Liver (tissue), 9 donors: ENCODE measurements around the gene PDK4. TPM values are rescaled to one million over a fixed set of nuclear protein-coding genes. Genes with fewer than 3 reads are reported as not detected.

Source experiments
- DNase-seq: peaks from one replicate; pipeline ENCODE4 v3.0.0-alpha.2; 2017; ENCODE audit warnings: low spot score
- H3K27ac ChIP-seq, 2 donors: one replicate each; pipeline ENCODE4 v1.7.0; 2013; ENCODE audit warnings: inconsistent platforms in 2 of 2, low read length in 2 of 2, control low read depth in 1 of 2, low read depth in 1 of 2, mild to moderate bottlenecking in 1 of 2
- H3K27me3 ChIP-seq, 4 donors: one replicate each; pipeline versions ENCODE4 v1.6.1 to v1.7.0; 2013; ENCODE audit warnings: low read length in 3 of 4, inconsistent platforms in 1 of 4, mild to moderate bottlenecking in 1 of 4, moderate library complexity in 1 of 4; ENCODE audit not compliant: control insufficient read depth in 4 of 4, insufficient read depth in 4 of 4
- H3K36me3 ChIP-seq, 4 donors: one replicate each; pipeline versions ENCODE4 v1.6.1 to v1.7.0; 2013; ENCODE audit warnings: low read length in 3 of 4, mild to moderate bottlenecking in 3 of 4, low read depth in 1 of 4, moderate library complexity in 1 of 4; ENCODE audit not compliant: control insufficient read depth in 4 of 4, insufficient read depth in 3 of 4
- H3K4me1 ChIP-seq, 4 donors: one replicate each; pipeline versions ENCODE4 v1.6.1 to v1.7.0; 2013; ENCODE audit warnings: low read length in 3 of 4, mild to moderate bottlenecking in 3 of 4, moderate library complexity in 1 of 4; ENCODE audit not compliant: control insufficient read depth in 4 of 4, insufficient read depth in 4 of 4
- H3K4me3 ChIP-seq, 3 donors: one replicate each; pipeline versions ENCODE4 v1.6.1 to v1.7.0; 2013; ENCODE audit warnings: low read length in 3 of 3, control low read depth in 1 of 3, low read depth in 1 of 3, mild to moderate bottlenecking in 1 of 3
- H3K9ac ChIP-seq, 2 donors: one replicate each; pipeline ENCODE4 v1.7.0; 2013; ENCODE audit warnings: low read length in 2 of 2, mild to moderate bottlenecking in 2 of 2, moderate library complexity in 2 of 2, control low read depth in 1 of 2, low read depth in 1 of 2
- H3K9me3 ChIP-seq, 4 donors: one replicate each; pipeline versions ENCODE4 v1.6.1 to v1.7.0; 2013; ENCODE audit warnings: low read length in 3 of 4; ENCODE audit not compliant: control insufficient read depth in 4 of 4
- ATF3 ChIP-seq: IDR thresholded peaks from 2 replicates; pipeline ENCODE4 v1.6.1; 2016; ENCODE audit warnings: antibody characterized with exemption
- EGR1 ChIP-seq, 2 donors: IDR thresholded peaks; 2 replicates each; pipeline ENCODE4 v1.6.1; 2016 to 2018; ENCODE audit warnings: antibody characterized with exemption in 2 of 2, low read depth in 2 of 2
- FOXA1 ChIP-seq: IDR thresholded peaks from 2 replicates; pipeline ENCODE4 v1.6.1; 2016; ENCODE audit warnings: antibody characterized with exemption
- FOXA2 ChIP-seq: IDR thresholded peaks from 2 replicates; pipeline ENCODE4 v1.6.1; 2016; ENCODE audit warnings: antibody characterized with exemption
- GABPA ChIP-seq, 2 donors: IDR thresholded peaks in 1 of 2; conservative IDR thresholded peaks in 1 of 2; 2 replicates each; pipeline ENCODE4 v1.6.1; 2016; ENCODE audit warnings: antibody characterized with exemption in 2 of 2, mild to moderate bottlenecking in 1 of 2, moderate library complexity in 1 of 2
- HNF4A ChIP-seq, 2 donors: conservative IDR thresholded peaks; 2 replicates each; pipeline ENCODE4 v1.6.1; 2016; ENCODE audit warnings: antibody characterized with exemption in 2 of 2, mild to moderate bottlenecking in 2 of 2
- HNF4G ChIP-seq: IDR thresholded peaks from 2 replicates; pipeline ENCODE4 v1.6.1; 2016; ENCODE audit warnings: antibody characterized with exemption
- JUND ChIP-seq, 2 donors: IDR thresholded peaks; 2 replicates each; pipeline ENCODE4 v1.6.1; 2016; ENCODE audit warnings: antibody characterized with exemption in 2 of 2
- NR2F2 ChIP-seq: IDR thresholded peaks from 2 replicates; pipeline ENCODE4 v1.6.1; 2016; ENCODE audit warnings: antibody characterized with exemption
- RAD21 ChIP-seq, 2 donors: IDR thresholded peaks; 2 replicates each; pipeline ENCODE4 v1.6.1; 2016; ENCODE audit warnings: antibody characterized with exemption in 2 of 2, mild to moderate bottlenecking in 2 of 2
- REST ChIP-seq: IDR thresholded peaks from 2 replicates; pipeline ENCODE4 v1.6.1; 2016; ENCODE audit warnings: antibody characterized with exemption, mild to moderate bottlenecking
- RXRA ChIP-seq, 2 donors: IDR thresholded peaks; 2 replicates each; pipeline ENCODE4 v1.6.1; 2017 to 2018; ENCODE audit warnings: antibody characterized with exemption in 2 of 2, mild to moderate bottlenecking in 1 of 2
- SP1 ChIP-seq: IDR thresholded peaks from 2 replicates; pipeline ENCODE4 v1.6.1; 2018; ENCODE audit warnings: antibody characterized with exemption, mild to moderate bottlenecking
- TAF1 ChIP-seq: conservative IDR thresholded peaks from 2 replicates; pipeline ENCODE4 v1.6.1; 2016; ENCODE audit warnings: antibody characterized with exemption, mild to moderate bottlenecking
- YY1 ChIP-seq: IDR thresholded peaks from 2 replicates; pipeline ENCODE4 v1.6.1; 2016; ENCODE audit warnings: antibody characterized with exemption, mild to moderate bottlenecking
- ZBTB33 ChIP-seq: IDR thresholded peaks from 2 replicates; pipeline ENCODE4 v1.6.1; 2016; ENCODE audit warnings: antibody characterized with exemption
- WGBS: extraction: QIAGEN DNeasy Blood & Tissue Kit; methylation state at CpG from one replicate; pipeline ENCODE4 v1.1.7; 2013; 5-methylcytosine and 5-hydroxymethylcytosine counted together
- polyA plus RNA-seq, 2 donors: library from polyadenylated mRNA; stranded (reverse) in 1 of 2; unstranded in 1 of 2; fragments of 200-250 nt in 1 of 2; fragments of >200 nt in 1 of 2; fragmentation: Nextera tagmentation in 1 of 2; extraction: Ambion mirVana in 1 of 2; gene quantifications; one replicate each; pipeline versions ENCODE4 v1.2.1 to v1.2.3, GENCODE V29; 2013 to 2015
- total RNA-seq, 2 donors: library from RNA; depleted of rRNA; stranded (reverse); fragments of >200 nt; gene quantifications; one replicate each; pipeline ENCODE4 v1.2.3, GENCODE V29; 2014
- TF ChIP-seq, protein P1 (sequence below): fragments of 150-350 bp; IDR thresholded peaks from 2 replicates; pipeline ENCODE4 v1.5.1; 2017; ENCODE audit warnings: improper control_type of control experiment, low read depth, low read length; ENCODE audit not compliant: missing input control
- TF ChIP-seq, protein P2 (sequence below): IDR thresholded peaks from 2 replicates; pipeline ENCODE4 v1.6.1; 2016; ENCODE audit warnings: antibody characterized with exemption
- donor health status: healthy.
- donor health status: healthy.
- donor health status: healthy.
- donor health status: healthy.
- donor health status: healthy.

Gene PDK4
- total RNA-seq, result 100 to 1,000 TPM in 1 of 2 donors, 1 to 10 TPM in 1; 6.3 to 116 TPM
- polyA plus RNA-seq, result 10 to 100 TPM; 31.0 to 69.1 TPM

DNA sequence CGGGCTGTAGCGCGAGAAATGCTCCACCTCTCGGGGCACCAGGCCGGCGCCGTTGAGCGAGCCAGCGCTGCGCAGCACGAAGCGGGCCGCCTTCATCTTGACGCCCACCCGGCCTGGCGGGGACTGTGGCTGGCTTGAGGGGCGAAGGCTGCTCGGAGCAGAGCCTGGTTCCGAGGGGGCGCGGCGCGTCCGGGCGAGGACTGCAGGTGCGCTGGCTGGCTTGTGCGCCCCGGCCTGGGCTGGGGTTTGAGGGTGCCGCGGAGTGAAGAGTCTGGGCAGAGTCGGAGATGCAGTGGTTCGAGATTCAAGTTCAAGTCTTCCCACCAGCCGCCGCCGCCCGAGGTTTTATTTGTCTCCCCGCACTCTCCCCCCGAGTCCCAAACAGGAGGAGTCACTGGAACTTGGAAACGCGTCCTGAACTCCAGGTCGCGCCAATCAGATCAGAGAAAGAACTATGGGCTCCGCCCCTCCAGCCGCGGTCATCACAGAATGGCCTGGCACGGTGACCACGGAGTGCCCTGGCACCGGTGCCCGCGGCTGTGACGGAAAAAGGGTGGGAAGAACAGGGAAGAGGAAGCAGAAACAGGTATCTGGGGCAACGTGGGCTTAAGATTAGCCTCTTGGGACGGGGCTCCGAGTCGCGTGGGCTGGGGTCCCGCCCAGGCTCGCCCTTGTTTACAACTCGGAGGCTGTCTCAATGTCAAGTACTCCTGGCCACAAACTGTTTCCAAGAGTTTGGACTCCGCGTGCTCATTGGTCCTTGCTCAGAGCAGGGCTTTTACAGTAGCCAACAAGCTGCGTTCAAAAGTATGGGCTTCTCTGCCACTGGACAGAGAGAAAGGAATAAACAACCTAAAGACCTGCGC lies at the start of gene PDK4:
PDK4 (minus strand) TSS at position 319 of the 866 bp plus-strand sequence; CDS start at position 96, 223 bp downstream.
- H3K27me3 ChIP-seq, result no peaks in the 10 kb centered on the region
- WGBS, result under 1% methylated on average over 63 of the region's 63 CpGs
- H3K4me1 ChIP-seq, result peaks cover 6 to 42% (median 22%) of the 10 kb centered on the region in 4 donors

More for the DNA sequence above, at the start of gene PDK4:
- Histone ChIP-seq H3K9me3 (no peaks in the 10 kb centered on the region), H3K27ac (peak within 1 kb of the TSS; percentile 87 to 97), H3K36me3 (peaks cover 0 to 27% (median 15%) of the 10 kb centered on the region in 4 donors), H3K4me3 (peak within 1 kb of the TSS; percentile 79 to 98 (median 96)), H3K9ac (peak within 1 kb of the TSS; percentile 89 to 99)
- peak; percentile 65 for DNase-seq
- TF ChIP-seq SP1 (peak; percentile 72), JUND (IDR thresholded peaks at IDR 0.05) (peak; percentile 56 to 65), YY1 (peak; percentile 86), FOXA2 (peak; percentile 39), REST (peak; percentile 86), EGR1 (IDR thresholded peaks at IDR 0.05; ENCODE audit: low read depth in 2 of 2) (peak in 1 of 2 donors; percentile 16), RXRA (IDR thresholded peaks at IDR 0.05) (peak; percentile 68 to 86), HNF4A (conservative IDR thresholded peaks at IDR 0.05) (peak; percentile 32 to 43), ATF3 (peak; percentile 33), NR2F2 (peak; percentile 78), FOXA1 (peak; percentile 54), HNF4G (no peak), GABPA (IDR thresholded peaks at IDR 0.05 in 1 of 2, conservative IDR thresholded peaks at IDR 0.05 in 1 of 2) (no peak), ZBTB33 (no peak), TAF1 (peak; percentile 89), RAD21 (IDR thresholded peaks at IDR 0.05) (peak; percentile 15 to 30)
- TF ChIP-seq, protein P1, sequence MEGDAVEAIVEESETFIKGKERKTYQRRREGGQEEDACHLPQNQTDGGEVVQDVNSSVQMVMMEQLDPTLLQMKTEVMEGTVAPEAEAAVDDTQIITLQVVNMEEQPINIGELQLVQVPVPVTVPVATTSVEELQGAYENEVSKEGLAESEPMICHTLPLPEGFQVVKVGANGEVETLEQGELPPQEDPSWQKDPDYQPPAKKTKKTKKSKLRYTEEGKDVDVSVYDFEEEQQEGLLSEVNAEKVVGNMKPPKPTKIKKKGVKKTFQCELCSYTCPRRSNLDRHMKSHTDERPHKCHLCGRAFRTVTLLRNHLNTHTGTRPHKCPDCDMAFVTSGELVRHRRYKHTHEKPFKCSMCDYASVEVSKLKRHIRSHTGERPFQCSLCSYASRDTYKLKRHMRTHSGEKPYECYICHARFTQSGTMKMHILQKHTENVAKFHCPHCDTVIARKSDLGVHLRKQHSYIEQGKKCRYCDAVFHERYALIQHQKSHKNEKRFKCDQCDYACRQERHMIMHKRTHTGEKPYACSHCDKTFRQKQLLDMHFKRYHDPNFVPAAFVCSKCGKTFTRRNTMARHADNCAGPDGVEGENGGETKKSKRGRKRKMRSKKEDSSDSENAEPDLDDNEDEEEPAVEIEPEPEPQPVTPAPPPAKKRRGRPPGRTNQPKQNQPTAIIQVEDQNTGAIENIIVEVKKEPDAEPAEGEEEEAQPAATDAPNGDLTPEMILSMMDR, result no peak
- TF ChIP-seq, protein P2, sequence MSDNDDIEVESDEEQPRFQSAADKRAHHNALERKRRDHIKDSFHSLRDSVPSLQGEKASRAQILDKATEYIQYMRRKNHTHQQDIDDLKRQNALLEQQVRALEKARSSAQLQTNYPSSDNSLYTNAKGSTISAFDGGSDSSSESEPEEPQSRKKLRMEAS, result peak; percentile 84
